Left renal pelvis (tissue), 4 donors: ENCODE results near the gene POLA2. TPM values are rescaled to one million over a fixed set of nuclear protein-coding genes. Genes with fewer than 3 reads are reported as not detected.
"Not testable (repeated sequence)": the region's sequence is repeated elsewhere in the genome, so short reads cannot be mapped to it uniquely, and the experiment has no call there.

Source experiments
- DNase-seq, 4 donors: peaks; one replicate each; pipeline ENCODE4 v3.0.0-alpha.2; 2013; ENCODE audit warnings: low read depth in 4 of 4, low spot score in 3 of 4
- polyA plus RNA-seq, 4 donors: library from polyadenylated mRNA; unstranded; fragments of 120-200 nt; gene quantifications; one replicate each; pipeline ENCODE4 v1.2.1, GENCODE V29; 2013; ENCODE audit not compliant: insufficient read length in 4 of 4

POLA2 gene
- polyA plus RNA-seq, 4 donors = 24.3 to 30.0 (median 28.3) TPM

DNA sequence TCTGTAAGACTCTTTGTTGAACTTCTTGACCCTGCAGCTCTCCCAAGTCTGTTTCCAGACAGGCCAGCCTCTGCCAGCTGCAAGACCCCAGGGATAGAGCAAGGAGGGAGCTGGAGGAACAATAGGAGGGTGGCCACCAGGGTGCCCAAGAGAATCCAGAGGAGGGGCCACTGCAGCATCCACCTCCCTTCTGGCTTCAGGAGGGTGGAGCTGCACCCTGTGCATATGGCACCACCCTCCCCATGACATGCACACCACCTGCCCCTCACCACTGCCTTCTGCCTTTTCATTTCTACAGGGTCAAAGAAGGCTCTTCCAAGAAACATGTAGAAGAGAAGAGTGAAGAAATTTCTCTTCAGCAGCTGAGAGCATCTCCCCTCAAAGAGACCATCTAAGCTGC lies 20.1 kb upstream of the POLA2 start:
- no peak for DNase-seq

DNA sequence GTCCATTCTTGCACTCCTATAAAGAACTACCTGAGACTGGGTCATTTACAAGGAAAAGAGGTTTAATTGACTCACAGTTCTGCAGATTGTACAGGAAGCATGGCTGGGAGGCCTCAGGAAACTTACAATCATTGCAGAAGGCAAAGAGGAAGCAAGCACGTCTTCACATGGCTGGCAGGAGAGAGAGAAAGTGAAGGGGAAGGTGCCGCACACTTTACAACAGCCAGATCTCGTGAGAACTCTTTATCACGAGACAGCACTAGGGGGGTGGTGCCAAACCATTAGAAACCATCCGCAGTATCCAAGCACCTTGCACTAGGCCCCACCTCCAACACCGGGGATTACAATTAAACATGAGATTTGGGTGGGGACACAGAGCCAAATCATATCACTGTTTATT lies 19.4 kb upstream of the POLA2 start:
- no peak for DNase-seq

DNA sequence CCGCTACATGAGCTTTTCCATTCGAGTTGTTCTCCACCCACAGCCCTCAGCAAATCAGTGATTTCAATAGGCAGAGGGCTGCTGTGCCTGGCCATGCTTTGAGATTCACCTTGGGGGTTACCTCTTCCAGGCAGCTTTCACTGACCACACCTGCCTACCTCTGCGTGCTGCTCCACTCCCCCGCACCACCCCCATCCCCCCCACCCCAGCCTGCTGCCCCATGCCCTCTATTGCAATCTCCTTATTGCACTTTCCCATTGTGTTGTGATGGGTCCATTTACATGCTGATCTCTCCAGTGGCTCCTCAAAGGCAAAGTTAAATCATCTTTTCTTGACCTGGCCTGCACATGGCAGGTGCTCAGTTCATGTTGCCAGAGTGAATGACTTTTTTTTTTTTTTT lies 18.0 kb upstream of the POLA2 start:
- no peak for DNase-seq

DNA sequence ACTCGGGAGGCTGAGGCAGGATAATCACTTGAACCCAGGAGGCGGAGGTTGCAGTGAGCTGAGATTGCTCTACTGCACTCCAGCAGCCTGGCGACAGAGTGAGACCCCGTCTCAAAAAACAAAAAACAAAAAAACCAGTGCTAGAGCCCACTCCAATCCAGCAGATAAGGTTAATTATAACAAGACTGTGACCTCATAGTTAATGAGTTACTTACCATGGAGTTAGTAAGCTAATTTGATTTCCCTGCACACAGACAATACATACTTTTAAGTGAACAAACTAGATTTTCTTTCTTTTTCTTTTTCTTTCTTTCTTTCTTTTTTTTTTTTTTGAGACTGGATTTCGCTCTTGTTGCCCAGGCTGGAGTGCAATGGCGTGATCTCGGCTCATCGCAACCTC lies 16.7 kb upstream of the POLA2 start:
- peak in 1 of 4 donors; percentile 36 for DNase-seq

DNA sequence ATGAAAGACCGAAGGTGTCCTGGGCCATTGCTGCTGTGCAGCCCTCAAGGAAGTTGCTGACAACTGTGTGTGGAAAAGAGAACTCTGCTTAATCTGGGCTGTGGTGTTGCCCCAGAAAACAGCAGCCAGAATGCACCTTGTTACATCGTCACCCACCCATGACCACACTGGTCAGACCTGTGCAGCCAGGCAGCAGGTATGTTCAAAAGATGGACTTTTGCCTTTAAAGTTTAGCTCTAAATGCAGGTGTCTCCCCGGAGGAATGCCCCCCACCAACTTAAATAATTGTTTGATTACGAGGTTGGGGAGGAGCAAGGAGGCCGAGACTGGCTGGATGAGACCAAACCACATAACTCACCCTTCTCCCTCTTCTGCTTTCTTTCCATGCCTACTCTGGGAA lies 15.3 kb upstream of the POLA2 start:
- DNase-seq = peak in 1 of 4 donors; percentile 22

DNA sequence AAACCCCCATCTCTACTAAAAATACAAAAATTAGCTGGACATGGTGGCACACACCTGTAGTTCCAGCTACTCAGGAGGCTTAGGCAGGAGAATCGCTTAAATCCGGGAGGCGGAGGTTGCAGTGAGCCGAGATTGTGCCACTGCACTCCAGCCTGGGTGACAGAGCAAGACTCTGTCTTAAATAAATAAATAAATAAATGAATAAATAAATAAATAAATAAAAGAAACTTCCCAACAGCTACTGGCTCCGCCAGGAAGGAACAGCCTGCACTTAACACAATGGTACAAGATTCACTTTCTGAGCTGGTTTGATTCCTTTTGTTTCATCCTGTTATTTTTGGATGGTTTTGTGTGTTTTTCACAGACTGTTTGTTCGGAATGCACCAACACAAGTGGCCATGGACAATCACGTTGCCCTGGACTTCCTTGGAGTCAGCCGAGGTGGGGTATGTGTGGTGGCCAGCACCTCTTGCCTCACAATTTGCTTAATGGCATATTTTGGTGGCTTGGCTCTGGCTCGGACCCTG lies 13.5 kb upstream of the POLA2 start:
- not testable (repeated sequence) for DNase-seq

DNA sequence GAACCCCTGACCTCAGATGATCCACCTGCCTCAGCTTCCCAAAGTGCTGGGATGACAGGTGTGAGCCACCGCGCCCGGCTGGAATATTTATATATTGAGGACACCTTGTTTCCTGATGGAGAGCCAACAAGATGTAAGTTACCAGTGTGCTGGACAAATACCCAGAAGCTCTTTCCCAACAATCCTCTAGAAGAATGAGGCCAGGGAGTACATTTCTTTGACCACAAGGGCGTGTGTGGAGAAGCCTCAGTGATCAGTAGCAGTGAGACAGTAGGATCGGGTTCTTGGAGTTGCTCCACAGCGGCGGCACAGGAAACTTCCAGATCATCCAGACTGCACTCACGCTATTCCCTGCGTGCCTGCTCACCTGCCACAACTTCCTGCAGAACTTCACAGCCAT lies 10.3 kb upstream of the POLA2 start:
- no peak for DNase-seq

DNA sequence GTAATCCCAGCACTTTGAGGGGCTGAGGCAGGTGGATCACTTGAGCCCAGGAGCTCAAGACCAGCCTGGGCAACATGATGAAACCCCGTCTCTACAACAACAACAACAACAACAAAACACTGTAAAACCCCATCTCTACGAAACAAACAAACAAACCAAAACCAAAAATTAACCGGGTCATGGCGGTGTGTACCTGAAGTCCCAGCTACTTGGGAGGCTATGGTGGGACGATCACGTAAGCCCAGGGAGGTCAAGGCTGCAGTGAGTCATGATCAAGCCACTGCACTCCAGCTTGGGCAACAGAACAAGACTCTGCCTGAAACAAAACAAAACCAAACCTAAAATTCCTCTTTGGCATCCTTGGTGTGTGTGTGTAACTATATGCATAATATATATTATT lies 7.0 kb upstream of the POLA2 start:
- no peak for DNase-seq

DNA sequence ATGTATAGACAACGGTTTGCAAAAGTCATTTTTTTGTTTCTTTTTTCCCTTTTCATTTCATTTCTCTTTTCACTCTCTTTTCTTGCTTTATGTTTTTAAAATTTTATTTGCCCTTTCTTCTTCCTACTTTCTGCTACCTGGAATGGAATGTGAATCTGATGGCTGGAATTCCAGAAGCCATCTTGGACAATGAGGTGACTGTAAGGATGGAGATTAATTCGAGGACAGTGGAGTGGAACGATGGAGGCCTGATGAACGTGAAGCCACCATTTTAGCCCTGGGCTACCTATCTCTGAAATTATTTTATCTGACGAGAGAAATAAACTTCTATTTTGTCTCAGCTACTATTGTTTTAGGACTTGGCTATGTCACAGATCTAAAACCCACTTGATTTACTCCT lies 2.8 kb upstream of the POLA2 start:
- no peak for DNase-seq

DNA sequence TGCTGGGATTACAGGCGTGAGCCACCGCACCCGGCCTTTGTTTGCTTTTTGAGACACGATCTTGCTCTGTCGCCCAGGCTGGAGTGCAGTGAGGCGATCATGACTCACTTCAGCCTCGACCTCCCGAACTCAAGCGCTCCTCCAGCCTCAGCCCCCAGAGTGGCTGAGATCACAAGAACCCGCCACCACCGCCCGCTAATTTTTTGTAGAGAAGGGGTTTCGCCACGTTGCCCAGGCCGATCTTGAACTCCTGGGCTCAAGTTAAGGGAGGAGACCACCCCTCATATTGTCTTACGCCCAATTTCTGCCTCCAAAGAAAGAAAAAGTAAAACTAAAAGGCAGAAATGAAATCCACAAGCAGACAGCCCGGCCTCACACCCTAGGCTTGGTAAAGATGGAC lies 1.5 kb upstream of the POLA2 start:
- DNase-seq = no peak

DNA sequence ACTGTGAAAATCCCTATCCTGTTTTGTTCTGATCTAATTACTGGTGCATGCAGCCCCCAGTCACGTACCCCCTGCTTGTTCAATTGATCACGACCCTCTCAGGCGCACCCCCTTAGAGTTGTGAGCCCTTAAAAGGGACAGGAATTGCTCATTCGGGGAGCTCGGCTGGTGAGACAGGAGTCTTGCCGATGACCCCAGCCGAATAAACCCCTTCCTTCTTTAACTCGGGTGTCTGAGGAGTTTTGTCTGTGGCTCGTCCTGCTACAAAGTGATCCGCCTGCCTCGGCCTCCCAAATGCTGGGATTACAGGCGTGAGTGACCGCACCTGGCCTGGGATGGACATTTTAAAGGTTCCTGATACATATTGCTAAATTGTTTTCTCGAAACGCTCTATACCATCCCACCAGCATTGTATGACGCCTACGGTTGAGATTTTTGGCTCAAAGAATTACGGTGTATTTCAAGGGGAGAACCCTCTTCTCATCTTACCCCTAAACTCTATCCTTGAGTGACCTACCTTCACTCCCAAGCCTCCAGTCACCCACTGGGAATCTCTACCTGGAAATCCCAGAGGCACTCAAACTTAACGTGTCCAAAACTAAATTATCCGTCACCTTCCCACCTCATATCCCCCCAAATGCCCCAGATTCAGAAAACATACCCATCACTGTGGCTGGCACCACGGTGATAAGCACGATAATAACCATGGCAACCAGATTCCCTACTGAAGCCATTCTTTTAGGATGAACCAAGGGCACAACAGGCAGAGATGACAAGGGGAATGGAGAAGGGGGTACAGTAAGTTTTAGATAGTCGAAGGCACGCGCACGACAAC lies 789 bp upstream of the POLA2 start:
- DNase-seq = no peak

DNA sequence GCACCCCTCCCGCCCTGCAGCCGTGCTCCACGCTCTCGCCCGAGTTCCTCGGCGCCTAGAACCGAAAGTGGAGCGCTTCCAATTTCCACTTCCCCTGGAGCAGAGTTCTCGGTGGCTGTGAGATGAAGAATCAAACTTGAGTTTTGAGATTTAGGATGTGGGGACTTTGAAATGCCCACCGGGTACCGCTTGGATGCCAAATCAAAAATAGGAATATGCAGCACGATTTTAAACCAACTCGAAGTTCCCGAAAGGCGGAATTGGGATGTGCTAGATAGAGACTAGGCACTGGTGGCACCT lies 569 bp downstream of the POLA2 start:
- DNase-seq = no peak

DNA sequence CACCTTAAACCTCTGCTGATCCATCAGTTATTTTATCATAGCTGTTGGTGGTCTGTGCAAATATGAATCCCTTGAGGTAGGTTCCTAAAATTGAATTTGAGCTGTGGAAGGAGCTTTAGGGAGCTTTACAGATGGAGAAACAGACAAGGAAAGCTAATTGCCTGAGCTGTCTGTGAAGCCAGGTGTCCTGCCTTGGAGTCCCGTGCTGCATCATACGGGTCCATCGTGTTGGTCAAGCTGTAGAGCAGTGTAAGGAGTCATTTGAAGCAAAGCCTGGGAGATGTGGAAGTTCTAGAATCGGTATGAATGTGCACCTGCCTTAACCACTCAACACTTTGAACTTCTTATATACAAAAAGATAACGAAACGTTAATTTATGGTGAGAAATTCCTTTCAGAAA lies 1.0 kb downstream of the POLA2 start:
- DNase-seq = no peak

DNA sequence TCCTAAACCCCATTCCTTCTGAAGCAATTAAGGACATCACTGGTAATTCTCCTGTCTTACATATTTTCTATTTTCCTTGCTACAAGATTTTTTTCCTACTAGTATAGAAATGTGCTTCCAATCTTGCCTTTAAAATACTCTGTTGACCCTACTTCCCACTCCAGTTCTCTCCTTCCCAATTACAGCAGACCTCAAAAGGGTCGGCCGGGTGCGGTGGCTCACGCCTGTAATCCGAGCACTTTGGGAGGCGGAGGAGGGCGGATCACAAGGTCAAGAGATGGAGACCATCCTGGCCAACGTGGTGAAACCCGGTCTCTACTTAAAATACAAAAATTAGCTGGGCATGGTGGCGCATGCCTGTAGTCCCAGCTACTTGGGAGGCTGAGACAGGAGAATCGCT lies 3.0 kb downstream of the POLA2 start:
- not testable (repeated sequence) for DNase-seq

DNA sequence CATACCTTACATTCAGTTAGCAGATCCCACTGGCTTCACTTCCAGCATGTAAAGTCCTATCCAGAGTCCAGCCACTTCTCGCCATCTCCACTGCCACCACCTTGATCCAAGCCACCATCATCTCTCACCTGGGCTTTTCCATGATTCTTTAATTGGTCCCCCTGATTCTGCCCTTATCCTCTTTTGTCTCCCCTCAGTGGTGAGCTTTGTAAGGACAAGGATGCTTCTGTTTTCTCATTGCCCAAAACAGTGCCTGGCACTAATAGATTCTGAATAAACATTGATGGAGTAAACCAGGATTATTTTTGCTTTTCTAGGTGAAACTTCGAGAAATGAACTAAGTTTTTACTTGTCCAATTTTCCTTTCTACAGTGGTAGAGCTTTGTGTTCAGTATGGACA lies 4.4 kb downstream of the POLA2 start:
- no peak for DNase-seq

DNA sequence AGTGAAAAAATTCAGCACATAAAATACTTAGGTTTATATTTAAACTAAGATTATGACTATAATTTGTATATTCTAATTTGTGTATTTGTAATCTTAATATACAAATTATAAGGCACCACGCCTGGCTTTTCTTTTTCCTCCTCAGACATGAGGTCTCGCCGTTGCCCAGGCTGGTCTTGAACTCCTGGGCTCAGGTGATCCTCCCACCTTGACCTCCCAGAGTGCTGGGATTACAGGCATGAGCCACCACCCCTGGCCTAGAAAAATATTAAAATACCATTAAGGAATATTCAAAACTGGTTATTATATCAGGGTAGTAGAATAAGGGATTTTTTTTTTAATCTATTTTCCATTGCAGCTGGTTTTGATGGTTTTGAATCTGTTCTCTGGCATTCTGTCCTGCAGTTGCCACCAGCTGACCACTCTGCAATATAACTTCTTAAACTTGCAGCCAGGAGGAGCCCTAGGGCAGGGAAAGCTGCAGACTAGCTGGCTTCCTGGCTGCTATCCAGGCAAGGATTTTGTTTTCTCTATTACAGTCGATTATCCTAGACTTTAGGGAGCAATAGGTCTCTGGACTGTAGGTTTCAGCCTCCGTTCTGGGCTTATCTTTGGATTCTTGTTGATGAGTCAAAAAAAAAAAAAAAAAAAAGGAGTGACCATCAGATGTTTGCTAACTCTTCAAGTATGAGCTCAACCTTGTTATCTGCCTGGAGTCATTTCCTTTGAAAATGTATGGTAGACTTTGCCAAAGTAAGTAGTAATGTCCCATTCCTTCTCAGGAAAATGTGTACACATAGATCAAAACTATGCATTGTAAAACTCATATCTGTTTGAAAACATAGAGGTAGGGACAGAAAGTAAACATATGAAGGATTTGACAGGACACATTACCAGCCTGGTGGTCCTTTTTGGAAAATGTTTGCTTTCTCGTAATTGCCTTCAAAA lies 13.2 kb downstream of the POLA2 start:
- DNase-seq = peak in 2 of 4 donors; percentile 50 to 62

DNA sequence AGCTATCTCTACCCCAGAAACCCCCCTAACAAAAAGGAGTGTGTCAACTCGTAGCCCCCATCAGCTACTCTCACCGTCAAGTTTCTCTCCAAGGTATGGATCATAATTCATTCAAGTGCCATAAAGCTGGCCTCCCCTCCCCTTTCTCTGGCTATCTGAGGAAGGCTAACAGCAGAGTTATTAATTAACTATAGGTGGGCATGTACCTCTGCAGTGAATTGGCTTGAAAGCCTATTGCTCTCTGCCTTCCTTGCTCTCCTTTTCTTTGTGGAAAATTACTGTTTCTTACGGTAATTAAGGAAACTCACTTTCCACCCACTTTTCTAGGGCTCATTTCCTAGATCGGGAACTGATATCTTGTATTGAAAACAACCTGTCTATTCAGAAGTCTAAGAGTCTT lies 14.1 kb downstream of the POLA2 start:
- no peak for DNase-seq

DNA sequence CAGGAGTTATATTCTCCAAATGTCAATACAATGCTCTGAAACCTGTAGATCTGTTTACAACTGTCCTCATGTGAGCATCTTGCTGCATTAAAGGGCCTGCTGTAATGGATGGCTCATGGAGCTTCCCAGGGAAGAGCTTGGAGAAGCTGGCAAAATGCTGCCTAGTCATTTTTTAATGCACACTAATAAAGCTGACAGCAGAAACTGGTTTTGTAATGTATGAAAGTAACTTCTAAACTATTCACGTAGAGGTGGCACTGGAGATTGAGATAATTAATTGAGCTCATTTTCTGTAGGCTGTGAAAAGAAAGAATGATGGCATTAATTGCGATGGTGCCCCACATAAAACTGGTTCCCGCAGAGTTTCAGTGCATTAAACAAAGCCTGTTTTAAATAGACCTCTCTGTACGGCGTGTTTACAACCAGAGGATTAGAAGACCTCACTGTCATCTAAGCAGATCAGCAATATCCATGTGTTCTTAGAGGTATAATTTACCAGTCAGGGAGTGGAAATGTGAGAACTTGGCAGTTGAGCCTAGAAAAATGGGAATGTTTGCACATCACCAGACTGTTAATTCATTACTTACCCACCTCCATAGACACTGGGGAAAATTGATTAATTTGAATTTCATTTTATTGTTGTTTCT lies 16.0 kb downstream of the POLA2 start:
- DNase-seq = no peak

DNA sequence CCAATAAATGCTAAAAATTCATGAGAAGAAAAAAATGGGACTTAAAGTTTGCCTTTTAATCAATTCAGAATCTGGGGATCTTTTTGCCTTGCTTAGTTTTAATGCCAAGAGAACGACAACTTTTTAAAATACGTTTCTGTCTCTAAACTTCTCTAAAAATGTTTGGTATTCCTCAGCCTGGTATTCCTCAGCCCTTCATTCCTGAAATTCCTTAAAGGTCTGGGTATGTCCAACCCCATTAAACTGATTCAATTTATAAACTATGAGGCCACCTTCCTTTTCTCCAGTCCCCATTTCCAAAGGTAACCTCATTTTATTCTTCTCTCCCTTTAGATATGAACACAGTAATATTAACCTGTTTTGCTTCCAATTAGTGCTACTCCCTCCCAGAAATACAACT lies 16.6 kb downstream of the POLA2 start:
- no peak for DNase-seq

DNA sequence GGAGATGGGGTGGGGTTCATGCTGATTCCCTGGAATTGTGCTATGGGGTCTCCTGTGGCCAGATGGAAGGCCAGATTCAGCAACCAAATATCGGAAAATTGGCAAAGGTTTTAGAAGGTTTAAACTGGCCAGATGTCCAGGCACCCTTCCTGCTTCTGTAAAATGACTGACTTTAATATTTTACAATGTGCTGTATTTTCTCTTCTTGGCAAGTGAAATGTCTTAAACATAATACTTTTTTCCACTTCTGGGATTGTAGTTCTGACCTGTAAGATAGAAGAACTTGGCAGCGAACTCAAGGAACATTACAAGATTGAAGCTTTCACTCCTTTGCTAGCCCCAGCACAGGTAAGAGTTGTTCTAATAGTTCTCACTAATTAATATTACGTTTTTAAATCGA lies 17.5 kb downstream of the POLA2 start:
- no peak for DNase-seq

DNA sequence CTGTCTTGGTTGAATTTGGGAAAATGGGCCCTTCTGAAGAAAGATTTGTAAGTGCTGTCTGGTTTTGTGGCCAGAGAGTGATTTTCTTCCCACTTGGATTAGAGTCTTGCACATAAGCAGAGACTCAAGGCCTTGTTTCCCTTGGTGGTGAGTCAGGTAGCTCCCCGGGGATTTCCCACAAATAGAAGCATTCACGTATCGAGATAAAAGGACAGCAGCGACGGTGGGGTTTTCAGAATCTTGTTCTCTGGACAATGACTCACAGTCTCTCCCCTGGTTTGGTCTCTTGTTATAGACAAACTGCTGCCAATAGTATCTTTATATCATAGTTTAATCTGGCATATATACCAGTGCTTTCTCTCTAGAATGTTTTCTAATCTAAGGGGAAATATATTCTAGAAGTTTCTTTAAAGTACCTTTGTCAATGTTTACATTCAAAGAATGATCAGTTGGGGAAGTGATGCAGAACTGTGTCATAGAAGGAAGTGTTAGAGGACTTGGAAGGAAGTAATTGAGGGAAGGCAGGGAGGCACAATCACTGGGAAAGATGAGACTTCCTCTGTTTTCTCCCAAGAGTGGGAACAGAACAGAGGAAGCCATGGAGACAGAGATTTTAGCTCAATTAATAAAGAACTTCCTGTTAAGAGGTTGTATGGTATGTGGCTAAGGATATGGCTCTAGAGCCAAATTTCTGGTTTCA lies 18.1 kb downstream of the POLA2 start:
- DNase-seq = no peak
